ENCODE results near the gene CEP350. TPM values are rescaled to one million over a fixed set of nuclear protein-coding genes. Genes with fewer than 3 reads are reported as not detected.

The CEP350 gene
- total and polyA plus RNA-seq, 2 donors from 2014 or later = 2.8 to 46.5 TPM

GRCh38 chr1:180053594-180054567, 99.3 kb downstream of the CEP350 start:
- FAIRE-seq (no peak), DNase-seq (no peak)
- intact Hi-C loops (cut with DNase I) = no loop called here

GRCh38 chr1:180057883-180058396, 103.3 kb downstream of the CEP350 start:
- DNase-seq = no peak
- no peak for FAIRE-seq
- H3K4me1 ChIP-seq (ENCODE audit: control insufficient read depth in 2 of 3, insufficient read depth in 2 of 3, low read depth in 1 of 3, low read length in 3 of 3) = no peaks in the 10 kb centered on the region
- H3K27me3 ChIP-seq (ENCODE audit: control insufficient read depth, insufficient read depth, low read length) = no peaks in the 10 kb centered on the region
- H3K9me3 ChIP-seq (ENCODE audit: control insufficient read depth in 2 of 3, insufficient read depth in 1 of 3, low read length in 3 of 3) = no peaks in the 10 kb centered on the region
- H3K36me3 ChIP-seq (ENCODE audit: control insufficient read depth in 2 of 3, insufficient read depth in 3 of 3, low read length in 3 of 3) = peaks cover 3 to 27% (median 21%) of the 10 kb centered on the region in 3 donors
- no peak overlapping the region for H3K4me3 ChIP-seq (ENCODE audit: low read length in 3 of 3)
- no peak overlapping the region for H3K9ac ChIP-seq (ENCODE audit: low read length in 3 of 3)
- H3K27ac ChIP-seq (ENCODE audit: low read depth in 2 of 2, low read length in 2 of 2) = no peak overlapping the region
- intact Hi-C loops (cut with DNase I) = no loop called here
- TF ChIP-seq CTCF (IDR thresholded peaks at IDR 0.05; ENCODE audit: borderline replicate concordance, extremely low read depth, insufficient read depth) = no peak

More at GRCh38 chr1:180053594-180054567, 99.3 kb downstream of the CEP350 start:
- TF ChIP-seq CTCF (IDR thresholded peaks at IDR 0.05; ENCODE audit: borderline replicate concordance, extremely low read depth, insufficient read depth) = no peak
- Histone ChIP-seq H3K4me3 (ENCODE audit: low read length in 3 of 3) (no peak overlapping the region), H3K9ac (ENCODE audit: low read length in 3 of 3) (no peak overlapping the region), H3K27me3 (ENCODE audit: control insufficient read depth, insufficient read depth, low read length) (no peaks in the 10 kb centered on the region), H3K4me1 (ENCODE audit: control insufficient read depth in 2 of 3, insufficient read depth in 2 of 3, low read depth in 1 of 3, low read length in 3 of 3) (no peaks in the 10 kb centered on the region), H3K36me3 (ENCODE audit: control insufficient read depth in 2 of 3, insufficient read depth in 3 of 3, low read length in 3 of 3) (peaks cover 7 to 37% (median 27%) of the 10 kb centered on the region in 3 donors), H3K27ac (ENCODE audit: low read depth in 2 of 2, low read length in 2 of 2) (no peak overlapping the region), H3K9me3 (ENCODE audit: control insufficient read depth in 2 of 3, insufficient read depth in 1 of 3, low read length in 3 of 3) (no peaks in the 10 kb centered on the region)

DNA sequence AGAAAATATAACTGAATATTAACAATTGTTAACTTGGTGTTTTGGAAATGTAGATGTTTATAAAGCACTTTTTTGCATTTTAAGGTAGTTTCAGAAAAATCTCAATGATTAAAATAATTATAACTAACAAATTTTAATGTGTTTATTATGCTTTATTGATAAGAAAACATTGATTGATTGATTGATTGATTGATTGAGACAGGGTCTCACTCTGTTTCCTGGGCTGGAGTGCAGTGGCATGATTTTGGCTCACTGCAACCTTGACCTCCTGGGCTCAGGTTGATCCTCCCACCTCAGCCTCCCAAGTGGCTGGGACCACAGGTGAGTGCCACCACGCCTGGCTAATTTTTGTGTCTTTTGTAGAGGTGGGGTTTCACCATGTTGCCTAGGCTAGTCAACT, 106.4 kb downstream of the CEP350 start:
- H3K27ac ChIP-seq (ENCODE audit: low read depth in 2 of 2, low read length in 2 of 2) = no peak overlapping the region
- no peaks in the 10 kb centered on the region for H3K9me3 ChIP-seq (ENCODE audit: control insufficient read depth in 2 of 3, insufficient read depth in 1 of 3, low read length in 3 of 3)
- peaks cover 5 to 24% (median 14%) of the 10 kb centered on the region in 3 donors for H3K36me3 ChIP-seq (ENCODE audit: control insufficient read depth in 2 of 3, insufficient read depth in 3 of 3, low read length in 3 of 3)
- intact Hi-C loops (cut with DNase I) = no loop called here
- no peak for DNase-seq
- H3K4me3 ChIP-seq (ENCODE audit: low read length in 3 of 3) = no peak overlapping the region
- no peaks in the 10 kb centered on the region for H3K27me3 ChIP-seq (ENCODE audit: control insufficient read depth, insufficient read depth, low read length)
- no peaks in the 10 kb centered on the region for H3K4me1 ChIP-seq (ENCODE audit: control insufficient read depth in 2 of 3, insufficient read depth in 2 of 3, low read depth in 1 of 3, low read length in 3 of 3)
- no peak for TF ChIP-seq CTCF (IDR thresholded peaks at IDR 0.05; ENCODE audit: borderline replicate concordance, extremely low read depth, insufficient read depth)
- FAIRE-seq = no peak
- no peak overlapping the region for H3K9ac ChIP-seq (ENCODE audit: low read length in 3 of 3)

Measured in kidney (tissue), 14 donors.